Measurements from ENCODE around the gene ITPR1.

ITPR1 gene

DNA sequence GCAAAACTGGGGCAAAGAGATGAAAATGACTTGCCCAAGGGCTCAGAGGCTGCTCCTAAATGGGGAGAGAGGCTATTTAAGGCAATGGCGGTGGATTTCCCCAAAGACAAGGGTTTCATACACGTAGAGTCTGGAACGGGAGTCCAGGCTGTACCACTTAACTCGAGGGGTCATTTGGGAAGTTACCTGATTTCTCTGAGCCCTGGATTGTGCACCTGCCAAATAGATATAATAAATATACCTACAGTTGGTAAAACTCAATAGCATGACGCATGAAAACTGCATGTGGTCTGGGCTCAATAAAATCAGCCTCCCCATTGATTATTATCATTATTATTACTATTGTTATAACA, 1.3 kb upstream of the ITPR1 start:
- DNase-seq (ENCODE audit: low spot score): no peak

DNA sequence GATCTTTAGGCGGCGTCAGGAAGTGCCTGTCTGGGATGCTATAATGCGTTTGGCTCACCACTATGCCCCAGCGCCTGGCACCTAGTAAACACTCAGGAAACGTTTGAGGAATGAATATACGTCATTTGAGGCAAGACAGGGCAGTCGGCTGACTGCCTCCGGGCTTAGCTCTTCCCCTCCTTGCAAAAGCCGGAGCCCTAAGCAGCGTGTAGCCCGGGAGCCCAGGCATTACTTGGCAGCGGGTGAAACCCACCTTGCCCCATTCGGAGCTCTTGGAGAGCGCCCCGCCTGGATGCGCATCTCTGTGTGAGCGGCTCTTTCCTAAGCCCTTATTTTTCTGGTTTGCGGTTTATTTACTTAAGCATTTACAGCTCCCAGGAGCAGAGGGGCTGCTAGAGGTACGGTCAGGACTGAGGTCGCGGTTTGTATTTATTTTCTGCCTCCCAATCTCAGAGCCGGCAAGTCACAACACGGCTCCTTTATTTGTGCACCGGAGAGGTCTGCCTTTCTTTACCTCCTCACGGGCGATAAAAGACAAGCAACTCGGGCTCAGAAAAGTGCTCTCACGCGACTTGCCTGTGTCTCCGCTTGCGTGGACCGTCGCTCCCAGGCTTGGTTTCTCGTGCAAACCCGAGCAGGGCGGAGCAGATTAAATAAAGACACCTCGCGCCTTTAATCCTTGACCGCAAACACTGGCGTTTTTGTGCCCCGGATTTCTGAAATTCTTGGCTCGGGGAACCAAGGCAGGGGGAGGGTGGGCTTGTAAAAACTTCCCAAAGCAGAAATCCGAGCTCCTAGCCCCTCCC, 737 bp upstream of the ITPR1 start:
- DNase-seq (ENCODE audit: low spot score): peak; percentile 56

DNA sequence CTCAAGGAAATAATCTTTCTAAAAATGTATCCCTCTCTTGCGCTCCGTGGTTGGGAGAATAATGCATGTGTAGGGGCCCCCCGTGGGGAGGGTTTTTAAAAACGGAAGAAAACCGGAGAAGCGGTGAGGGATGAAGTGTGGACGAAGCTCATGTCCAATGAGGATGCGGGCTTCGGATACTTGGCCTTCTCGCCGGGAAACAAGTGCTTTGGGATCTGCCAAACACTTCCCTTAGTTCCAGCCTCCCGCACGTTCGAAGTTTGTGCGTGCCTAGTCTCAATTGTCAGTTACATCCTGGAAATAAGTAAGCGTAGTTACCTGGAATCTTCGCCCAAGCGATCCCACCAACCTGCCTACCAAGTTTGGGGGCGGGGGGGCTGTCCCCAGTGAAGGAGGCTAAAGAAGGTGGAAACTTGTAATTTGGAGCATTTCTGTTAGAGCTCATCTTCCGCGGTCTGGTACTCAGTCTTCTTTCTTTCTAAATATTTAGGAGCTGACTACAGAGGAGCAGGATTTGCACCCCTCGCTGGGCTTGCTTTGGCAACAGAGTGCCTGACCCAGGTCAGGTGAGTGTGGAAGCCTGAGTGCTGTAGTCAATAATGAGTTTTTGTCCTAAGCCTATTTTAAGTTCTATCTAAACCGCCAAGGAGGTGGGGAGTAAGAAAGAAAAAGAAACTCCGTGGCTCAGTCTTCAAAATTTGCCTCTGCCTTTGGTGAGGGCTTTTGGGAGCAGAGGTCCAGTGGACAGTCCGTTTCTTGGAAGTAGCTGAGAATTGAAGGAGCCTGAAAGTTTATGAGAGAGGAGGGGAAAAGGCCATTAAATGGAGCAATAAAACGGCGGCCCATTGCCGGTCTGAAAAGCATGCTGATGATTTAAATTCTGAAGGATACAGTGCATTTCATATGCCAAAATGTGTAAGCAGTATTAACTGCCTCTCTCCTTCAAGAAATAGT, 1.1 kb downstream of the ITPR1 start:
- peak; percentile 32 for DNase-seq (ENCODE audit: low spot score)

DNA sequence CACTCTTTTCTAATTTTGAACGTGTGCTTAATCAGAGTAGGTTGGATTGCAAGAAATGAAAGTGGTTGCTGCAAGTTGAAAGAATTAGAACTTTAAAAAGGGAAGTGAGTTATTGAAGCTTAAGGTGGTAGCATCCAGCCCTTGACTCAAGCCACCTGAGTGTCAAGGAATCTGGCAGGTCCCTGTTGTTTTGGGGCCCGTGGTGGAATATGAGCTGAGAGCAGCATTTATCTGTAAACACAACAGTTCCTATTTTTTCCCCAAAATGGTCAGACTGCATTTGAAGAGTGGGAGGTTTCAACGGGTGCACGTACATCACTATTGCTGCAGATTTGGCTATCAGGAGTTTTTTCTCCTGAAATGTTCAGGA, 1.7 kb downstream of the ITPR1 start:
- no peak for DNase-seq (ENCODE audit: low spot score)

DNA sequence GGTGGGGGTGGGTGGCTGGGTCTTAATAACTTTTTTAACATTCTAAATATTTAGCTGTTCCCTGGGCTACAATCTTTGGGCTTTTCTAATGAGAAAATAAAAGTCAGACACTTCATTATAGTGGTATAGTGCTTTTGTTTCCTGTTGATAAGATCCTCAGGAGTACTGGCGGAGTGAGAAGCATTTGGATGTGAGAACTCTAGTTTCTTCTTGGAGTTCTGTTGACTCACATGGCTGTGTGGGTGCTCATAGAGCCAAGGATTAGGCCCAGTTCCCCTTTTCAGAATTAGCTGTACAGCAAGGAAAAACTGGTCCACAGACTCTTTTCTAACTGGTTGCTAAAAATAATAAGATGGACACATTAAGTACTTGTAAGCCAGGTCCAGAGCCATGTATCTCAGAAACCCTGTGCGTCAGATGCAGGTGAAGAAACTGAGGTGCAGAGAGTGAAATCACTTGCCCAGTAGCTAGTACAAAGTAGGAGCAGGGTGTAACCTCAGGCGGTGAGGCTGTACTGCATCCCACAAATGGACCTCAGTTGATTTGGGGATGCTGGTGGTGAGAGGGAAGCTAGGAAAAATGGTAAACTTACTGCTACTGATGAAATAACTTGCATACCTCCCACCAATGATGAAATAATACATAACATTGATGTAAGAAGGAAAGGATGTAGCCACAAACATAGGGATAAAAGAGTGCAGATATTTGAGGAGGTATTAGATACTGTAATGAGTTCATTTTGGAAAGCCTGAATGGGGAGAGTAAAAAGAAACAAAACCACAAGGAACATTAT, 2.3 kb downstream of the ITPR1 start:
- DNase-seq (ENCODE audit: low spot score): peak; percentile 38

DNA sequence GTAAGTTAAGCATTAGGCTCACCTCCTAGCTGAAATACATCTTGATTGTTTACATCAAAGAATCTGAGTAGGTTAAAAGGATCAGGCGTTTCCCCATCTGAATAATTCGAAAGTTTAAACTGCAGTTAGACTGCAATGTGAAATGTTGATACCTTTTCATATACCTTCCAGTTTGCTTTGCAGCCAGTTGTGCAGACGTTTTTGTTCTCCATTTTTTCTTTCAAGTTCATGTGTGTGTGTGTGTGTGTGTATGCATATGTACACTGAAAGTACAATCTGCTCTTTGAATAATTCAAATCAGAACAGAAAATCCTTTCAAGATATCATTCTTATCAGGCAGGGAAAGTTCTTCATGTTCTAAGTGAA, 2.9 kb downstream of the ITPR1 start:
- DNase-seq (ENCODE audit: low spot score): no peak

DNA sequence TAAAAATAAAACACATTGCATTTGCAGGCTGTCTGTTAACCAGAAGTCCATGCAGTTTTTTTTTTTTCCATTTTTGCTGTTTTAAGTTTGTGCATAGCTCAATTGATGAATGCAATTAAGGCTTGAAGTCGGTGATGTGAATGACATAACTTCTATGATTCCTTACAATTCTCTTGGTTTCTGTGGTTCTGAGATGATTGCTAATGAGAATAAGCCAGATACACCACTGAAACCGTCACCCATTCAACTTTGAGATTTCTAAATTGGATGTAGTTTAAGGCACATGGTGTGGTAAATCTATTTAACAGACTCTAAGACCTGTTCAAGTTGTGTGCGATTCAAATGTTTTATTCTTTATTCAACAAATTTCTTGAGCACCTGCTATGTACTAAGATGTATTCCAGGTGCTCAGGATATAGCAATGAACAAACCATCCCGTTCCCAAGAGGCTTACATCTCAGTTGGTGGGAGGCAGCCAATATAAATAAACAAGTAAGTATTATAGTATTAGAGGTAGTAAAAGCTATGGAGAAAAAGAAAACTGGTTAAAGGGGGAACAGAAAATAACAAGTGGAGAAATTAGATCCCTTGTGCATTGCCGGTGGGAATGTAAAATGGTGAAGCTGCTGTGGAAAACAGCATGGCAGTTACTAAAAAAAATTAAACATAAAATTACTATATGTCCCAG, 4.0 kb downstream of the ITPR1 start:
- no peak for DNase-seq (ENCODE audit: low spot score)

DNA sequence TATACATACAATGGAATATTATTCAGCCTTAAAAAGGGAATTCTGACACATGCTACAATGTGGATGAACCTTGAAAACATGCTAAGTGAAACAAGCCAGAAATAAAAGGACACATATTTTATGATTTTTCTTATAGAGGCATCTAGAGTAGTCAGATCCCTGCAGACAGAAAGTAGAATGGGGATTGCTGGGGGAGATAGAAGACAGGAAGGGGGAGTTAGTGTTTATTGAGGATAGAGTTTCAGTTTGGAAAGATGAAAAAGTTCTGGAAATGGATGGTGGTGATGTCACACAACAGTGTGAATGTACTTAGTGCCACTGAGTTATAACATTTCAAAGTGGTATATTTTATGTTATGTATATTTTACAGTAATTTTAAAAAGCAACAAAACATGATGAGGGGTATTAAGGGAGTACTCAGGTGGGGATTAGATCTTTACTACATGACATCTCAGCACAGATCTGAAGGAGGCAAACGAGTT, 4.7 kb downstream of the ITPR1 start:
- no peak for DNase-seq (ENCODE audit: low spot score)

DNA sequence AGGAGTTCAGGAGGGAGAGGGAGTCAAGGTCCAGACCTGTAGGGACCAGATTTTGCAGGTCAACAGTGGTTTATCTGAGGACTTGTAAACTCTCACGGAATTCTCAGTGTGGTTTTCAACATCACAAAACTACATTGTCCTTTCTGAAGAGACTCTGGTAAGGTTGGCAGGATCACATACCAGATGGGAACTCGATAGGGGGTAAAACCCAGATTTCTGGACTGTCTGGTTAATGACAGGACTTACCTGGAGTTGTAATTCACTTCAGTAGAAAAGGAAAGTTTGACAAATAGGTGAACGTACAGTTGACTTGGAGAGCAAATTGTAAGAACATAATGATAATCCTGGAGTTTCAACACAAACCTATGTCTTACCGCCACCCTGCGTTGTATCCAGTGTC, 5.3 kb downstream of the ITPR1 start:
- DNase-seq (ENCODE audit: low spot score): no peak

DNA sequence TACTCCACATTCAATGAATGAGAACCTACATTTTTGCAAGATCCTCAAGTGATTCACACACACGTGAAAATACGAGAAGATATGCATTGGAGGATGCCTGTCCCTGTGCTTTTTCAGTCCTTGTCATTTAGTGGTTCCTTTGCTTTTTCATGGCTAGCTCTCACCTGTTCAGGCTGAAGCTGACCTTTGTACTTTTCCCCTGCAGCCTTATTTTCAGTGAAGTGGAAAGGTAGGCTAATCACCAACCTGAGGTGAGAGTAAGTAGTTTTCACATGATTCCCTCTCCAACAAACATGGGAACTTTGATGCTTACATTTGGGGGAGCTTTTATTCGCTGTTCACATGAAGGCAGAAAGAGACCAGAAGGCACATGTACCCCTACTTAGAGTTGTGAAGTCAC, 8.3 kb downstream of the ITPR1 start:
- DNase-seq (ENCODE audit: low spot score): no peak

DNA sequence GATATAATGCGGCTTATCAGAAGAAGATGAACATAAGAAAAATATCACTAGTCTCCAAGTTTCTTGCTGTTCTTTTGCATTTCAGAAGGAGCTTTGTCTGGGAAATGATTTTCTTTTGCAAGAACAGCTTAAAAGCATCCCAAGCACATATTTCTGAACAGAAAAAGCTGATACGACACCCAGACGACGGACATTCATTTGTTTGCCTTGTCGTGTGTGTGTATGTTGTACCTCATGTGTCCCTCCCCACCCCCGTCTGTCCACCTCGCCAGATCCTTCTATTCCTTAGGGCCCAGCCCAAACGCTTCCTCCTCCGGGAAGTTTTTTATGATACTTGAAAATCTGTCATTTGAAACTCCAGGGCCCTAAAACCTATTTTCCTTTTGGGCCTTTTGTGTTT, 8.8 kb downstream of the ITPR1 start:
- DNase-seq (ENCODE audit: low spot score): no peak

DNA sequence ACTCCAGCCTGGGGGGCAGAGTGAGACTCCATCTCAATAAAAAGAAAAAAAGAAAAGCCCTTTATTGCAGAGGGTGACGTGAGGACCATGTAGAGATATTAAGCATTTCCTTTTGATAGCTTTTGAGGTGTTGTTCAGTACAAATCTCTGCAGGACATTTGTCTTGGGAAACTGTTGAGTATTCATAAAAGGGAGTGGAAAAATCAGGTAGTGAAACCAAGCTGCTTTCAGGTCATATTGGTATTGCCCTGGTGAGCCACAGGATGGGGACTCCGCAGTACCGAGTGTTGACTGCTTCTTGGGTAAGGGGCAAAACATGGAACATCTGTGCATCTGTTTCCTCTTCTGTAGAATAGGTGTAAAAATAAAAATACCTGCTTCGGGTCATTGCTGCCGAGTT, 9.9 kb downstream of the ITPR1 start:
- DNase-seq (ENCODE audit: low spot score): no peak

DNA sequence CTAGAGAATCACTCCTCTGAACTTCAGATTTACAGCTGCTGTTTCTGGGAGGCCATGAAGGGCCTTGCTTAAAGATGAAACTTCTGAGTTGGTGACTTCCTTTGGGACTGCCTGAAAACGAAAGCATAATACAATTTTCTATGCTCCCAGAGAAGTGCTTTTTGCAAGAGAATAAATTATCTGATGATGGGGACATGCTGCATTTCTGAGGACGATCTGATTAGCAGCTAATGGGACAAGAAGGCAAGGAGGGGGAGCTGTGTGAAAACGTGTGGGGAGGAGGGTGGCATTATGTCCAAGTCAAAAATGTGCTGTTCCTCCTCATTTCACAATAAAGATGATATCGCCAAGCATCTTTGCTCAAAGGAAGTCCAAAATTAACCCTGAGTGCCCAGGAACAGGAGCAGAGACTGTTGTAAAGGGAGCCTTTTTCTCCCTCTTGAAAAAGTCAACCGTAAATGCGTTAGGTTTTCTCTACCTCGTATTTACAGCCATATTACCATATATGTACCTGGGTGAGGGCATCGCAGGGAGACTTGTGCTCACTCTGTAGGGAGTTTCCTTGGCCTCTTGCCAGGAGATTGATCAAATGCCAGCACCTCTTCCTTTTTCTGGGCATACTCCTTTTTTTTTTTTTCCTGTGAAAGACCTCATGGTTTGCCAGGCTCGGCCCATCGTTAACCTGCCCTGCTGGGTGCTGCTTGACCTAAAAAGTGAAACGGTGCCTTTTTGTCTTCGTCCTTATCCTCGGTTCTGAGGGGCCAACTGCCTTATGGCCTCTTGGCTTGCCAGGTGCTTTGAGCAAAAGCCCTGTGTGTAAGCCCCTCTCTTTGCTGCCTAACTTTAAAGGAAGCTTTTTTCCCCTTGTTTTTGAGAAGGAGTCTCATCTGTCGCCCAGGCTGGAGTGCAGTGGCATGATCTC, 11.5 kb downstream of the ITPR1 start:
- no peak for DNase-seq (ENCODE audit: low spot score)

DNA sequence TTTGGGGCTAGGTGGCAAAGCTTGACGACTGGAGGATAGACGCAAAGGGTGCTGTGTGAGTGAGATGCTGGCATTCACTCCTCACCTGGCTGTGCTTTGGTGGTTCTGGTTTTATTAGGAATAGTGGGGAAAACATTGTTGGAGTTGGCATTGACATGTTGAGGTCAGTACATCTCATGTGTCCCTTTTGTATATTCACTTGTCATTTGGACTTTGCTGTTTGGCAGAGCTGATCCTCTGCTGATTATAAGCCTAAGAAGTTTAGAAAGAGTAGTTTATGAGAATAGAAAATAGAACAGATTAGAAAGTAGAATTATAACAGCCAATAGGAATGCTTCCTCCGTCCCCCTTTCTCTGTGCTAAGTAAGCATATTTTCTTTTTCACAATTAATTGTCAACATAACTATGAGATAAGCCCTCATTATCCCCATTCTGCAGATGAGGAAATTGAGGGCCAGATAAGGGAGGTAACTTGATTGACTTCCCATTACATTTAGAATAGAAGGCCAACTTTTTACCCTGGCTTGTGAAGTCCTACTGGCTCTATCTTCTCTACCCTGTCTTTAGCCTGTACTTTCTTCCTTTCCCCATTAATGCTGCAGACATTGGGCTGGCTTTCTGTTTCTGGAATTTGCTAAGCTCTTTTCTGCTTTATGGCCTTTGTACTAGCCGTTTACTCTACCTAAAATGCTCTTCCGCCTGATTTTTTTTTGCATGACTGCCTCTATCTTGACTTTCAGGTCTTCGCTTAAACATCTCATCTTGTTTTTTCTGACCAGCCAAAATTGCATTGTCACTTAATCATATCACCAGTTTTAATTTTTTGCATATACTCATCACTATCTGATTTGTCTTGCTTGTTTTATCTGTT, 12.8 kb downstream of the ITPR1 start:
- no peak for DNase-seq (ENCODE audit: low spot score)

DNA sequence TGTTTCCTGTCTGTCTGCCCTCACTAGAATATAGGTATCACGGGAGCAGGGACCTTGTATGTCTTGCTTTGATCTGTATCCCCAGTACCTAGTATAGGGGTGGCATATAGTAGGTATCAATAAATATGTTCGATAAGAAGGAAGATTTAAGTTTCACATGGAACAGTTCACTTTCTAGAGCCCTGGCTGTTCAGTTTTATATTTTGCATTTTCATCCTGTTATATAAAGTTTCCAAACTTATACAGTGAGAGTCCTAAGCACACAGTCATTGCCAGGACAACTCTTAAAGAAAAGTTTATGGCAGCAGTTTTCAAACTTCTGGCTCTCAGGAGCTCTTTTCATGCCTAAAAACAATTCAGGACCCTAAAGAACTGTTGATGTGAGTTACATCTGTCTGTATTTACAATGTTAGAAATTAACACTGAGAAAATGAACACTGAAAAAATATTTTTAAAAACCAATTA, 13.4 kb downstream of the ITPR1 start:
- DNase-seq (ENCODE audit: low spot score): no peak

DNA sequence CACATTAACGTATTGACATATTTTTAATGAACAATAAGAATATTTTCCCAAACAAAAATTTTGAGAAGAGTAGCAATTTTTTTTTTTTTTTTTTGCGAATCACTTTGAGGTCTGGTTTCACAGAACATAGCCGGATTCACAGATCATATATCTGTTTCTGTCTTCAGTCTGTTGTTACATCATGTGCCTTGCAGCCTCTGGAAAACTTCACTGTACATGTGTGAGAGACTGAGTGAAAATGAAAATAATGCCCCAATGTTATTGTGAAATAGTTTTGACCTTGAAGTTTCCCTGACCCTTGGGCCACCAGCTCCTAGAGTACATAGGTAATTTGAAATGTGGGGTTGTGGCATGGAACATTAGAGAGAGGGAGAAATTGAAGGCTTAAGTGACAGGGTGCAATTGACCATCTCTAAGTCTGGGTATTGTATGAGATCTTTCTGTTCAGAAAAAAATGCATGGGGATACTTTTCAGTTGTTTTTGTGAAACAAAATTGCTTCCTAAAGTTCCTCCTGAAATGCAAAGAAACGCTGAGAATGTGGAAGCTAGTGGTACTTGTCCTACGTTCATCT, 14.0 kb downstream of the ITPR1 start:
- no peak for DNase-seq (ENCODE audit: low spot score)

DNA sequence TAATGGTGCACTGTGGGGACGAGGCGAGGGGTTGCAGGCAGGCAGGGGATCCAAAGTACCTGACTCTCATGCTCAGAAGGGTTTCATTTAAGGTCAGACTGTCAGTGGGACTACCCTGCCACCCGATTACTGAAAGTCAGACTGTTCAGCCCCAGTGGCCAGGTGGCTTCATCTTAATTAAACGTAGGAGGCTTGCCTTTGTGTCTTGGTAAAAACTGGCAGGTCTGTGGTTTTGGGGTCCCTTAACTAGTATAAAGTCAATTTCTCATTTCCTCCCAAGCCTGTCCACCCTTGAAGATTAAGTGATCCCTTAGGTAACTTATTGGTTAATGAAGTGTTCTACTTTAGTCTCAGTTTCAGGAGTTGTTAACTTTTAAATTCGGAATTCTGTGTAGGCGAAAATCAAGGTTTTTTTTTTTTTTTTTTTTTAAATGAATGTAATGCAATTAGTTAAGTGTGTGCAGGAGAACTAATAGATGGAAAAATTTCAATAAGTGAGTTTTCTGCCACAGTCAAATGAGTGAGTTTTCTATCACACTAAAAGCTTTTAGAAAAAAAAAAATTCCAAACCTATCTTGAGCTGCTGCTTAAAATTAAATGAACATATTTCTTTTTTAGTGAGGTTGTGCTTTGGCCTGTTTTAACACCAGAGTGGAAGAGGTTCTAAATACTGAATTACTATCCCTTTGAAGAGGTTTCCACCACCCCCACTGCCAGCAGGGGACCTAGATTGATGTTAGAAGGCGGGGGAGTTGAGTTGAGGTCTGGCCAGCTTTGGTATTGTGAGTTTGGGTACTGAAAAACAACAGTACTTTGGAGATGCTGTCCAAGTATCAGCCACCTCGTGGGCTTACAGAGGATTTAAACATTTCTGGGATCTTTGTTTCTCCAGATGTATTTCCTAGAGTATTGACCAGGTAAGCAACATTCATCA, 15.2 kb downstream of the ITPR1 start:
- no peak for DNase-seq (ENCODE audit: low spot score)

DNA sequence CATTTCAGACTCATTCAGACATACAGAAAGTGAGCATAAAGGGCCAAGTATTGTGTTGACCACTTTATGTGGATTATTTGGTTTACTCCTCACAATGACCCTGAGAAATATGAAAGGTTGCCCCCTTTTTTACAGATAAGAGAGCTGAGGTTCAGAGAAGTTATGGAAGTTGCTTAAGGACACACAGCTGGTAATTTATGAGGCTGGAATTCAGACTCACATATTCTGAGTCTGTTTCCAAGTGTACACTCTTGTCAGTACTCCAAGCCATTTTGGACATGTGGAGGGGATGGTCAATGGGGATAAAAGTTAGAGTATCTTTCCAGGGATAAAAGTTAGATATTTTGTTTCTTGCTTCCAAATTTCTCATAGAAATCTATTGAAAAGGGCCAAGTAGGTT, 15.9 kb downstream of the ITPR1 start:
- no peak for DNase-seq (ENCODE audit: low spot score)
